ENCODE results near the gene CPSF3. TPM values are rescaled to one million over a fixed set of nuclear protein-coding genes. Genes with fewer than 3 reads are reported as not detected.

CPSF3 gene
- total and polyA plus RNA-seq, 2 of the 13 experiments (the other 11 are each of a cell fraction or from before 2014, with no cell fraction given) = 19.8 to 93.0 TPM

GRCh38 chr2:9422321-9423099 is 944 bp upstream of the CPSF3 start (continued):
- TF ChIP-seq ZNF281 (CRISPR knock-in tag; IDR thresholded peaks at IDR 0.05; ENCODE audit: borderline replicate concordance) (0 out of 2 replicates have a peak, but pooled peaks have one; percentile 9), NFYC (CRISPR knock-in tag; IDR thresholded peaks at IDR 0.05) (no peak), ZSCAN29 (CRISPR knock-in tag; conservative IDR thresholded peaks at IDR 0.05) (no peak), ZFP41 (CRISPR knock-in tag; IDR thresholded peaks at IDR 0.05; ENCODE audit: borderline replicate concordance) (no peak; the same call in 1 of the 2 replicates), ZNF619 (CRISPR knock-in tag; IDR thresholded peaks at IDR 0.05) (peak; percentile 46; the same call in 1 of the 2 replicates), NFE2 (CRISPR knock-in tag; IDR thresholded peaks at IDR 0.05) (no peak), USF2 (IDR thresholded peaks at IDR 0.05; ENCODE audit: low read depth, low read length) (no peak; the same call in 1 of the 2 replicates), USF2 (CRISPR knock-in tag; IDR thresholded peaks at IDR 0.05; ENCODE audit: borderline replicate concordance) (no peak), TEAD2 (CRISPR knock-in tag; IDR thresholded peaks at IDR 0.05) (no peak), CHCHD3 (CRISPR knock-in tag; IDR thresholded peaks at IDR 0.05) (peak; percentile 70), STAG1 (CRISPR knock-in tag; IDR thresholded peaks at IDR 0.05) (0 out of 2 replicates have a peak, but pooled peaks have one; percentile 33), BCL6 (CRISPR knock-in tag; IDR thresholded peaks at IDR 0.05) (no peak), CREB3 (CRISPR knock-in tag; IDR thresholded peaks at IDR 0.05) (0 out of 2 replicates have a peak, but pooled peaks have one; percentile 16), ZNF746 (CRISPR knock-in tag; IDR thresholded peaks at IDR 0.05) (peak; percentile 30; the same call in 1 of the 2 replicates), PRDM15 (CRISPR knock-in tag; IDR thresholded peaks at IDR 0.05) (no peak; the same call in 1 of the 2 replicates), MTA3 (CRISPR knock-in tag; IDR thresholded peaks at IDR 0.05) (no peak)
